Panc1 (cell line): Measurements from ENCODE around the gene SLC6A15. TPM values are rescaled to one million over a fixed set of nuclear protein-coding genes. Genes with fewer than 3 reads are reported as not detected.

Source experiments
- ATAC-seq: fragments of 200-7000 bp; cut with Tn5 transposase; 2 replicates; pipeline ENCODE4 v1.9.1; 2020; ENCODE audit warnings: mild to moderate bottlenecking, moderate library complexity
- BruUV-seq: library from RNA; stranded (reverse); fragments of 400-500 nt; replicated peaks from 2 replicates; lab custom pipeline; 2021; lab: Mats Ljungman, UMichigan
- CTCF ChIA-PET: fragments of 300-600 bp; sonication (Branson Sonifier 250); formaldehyde crosslinking; loops from one replicate; lab custom pipeline; 2022; ENCODE audit warnings: antibody characterized with exemption; lab: Charles Lee
- POLR2A ChIA-PET: fragments of 300-600 bp; sonication (Branson Sonifier 250); formaldehyde crosslinking; loops from one replicate; lab custom pipeline; 2022; ENCODE audit warnings: antibody characterized with exemption; lab: Charles Lee
- DNase-seq: peaks from one replicate; pipeline ENCODE4 v3.0.0-alpha.2; 2010; ENCODE audit warnings: low read depth, low spot score
- H3K27ac ChIP-seq: 2 replicates; pipeline ENCODE4 v1.5.1; 2011; ENCODE audit warnings: mild to moderate bottlenecking, low read length, inconsistent platforms
- H3K27me3 ChIP-seq: fragments of 200-500 bp; sonication (Bioruptor generic); 2 replicates; pipeline ENCODE4 v1.6.0; 2014; ENCODE audit warnings: low read length, inconsistent platforms; ENCODE audit not compliant: control insufficient read depth, insufficient read depth
- H3K36me3 ChIP-seq: fragments of 200-500 bp; sonication (Bioruptor generic); 2 replicates; pipeline ENCODE4 v1.5.1; 2014; ENCODE audit warnings: inconsistent platforms, mild to moderate bottlenecking, low read length, moderate library complexity; ENCODE audit not compliant: control insufficient read depth, insufficient read depth
- H3K4me1 ChIP-seq: 2 replicates; pipeline ENCODE4 v1.5.1; 2011; ENCODE audit warnings: inconsistent platforms, mild to moderate bottlenecking, low read length, moderate library complexity; ENCODE audit not compliant: control insufficient read depth, insufficient read depth
- H3K4me3 ChIP-seq, 2 experiments: 2 replicates each; pipeline ENCODE4 v1.5.1; 2011 to 2012; ENCODE audit warnings: low read depth in 2 of 2, low read length in 2 of 2, mild to moderate bottlenecking in 2 of 2, inconsistent platforms in 1 of 2, moderate library complexity in 1 of 2
- H3K9me3 ChIP-seq: fragments of 200-500 bp; sonication (Bioruptor generic); 2 replicates; pipeline ENCODE4 v1.5.1; 2014; ENCODE audit warnings: low read depth, mild to moderate bottlenecking, inconsistent platforms, low read length, moderate library complexity; ENCODE audit not compliant: control insufficient read depth, insufficient read depth
- POLR2AphosphoS5 ChIP-seq: IDR thresholded peaks from 2 replicates; pipeline ENCODE4 v1.6.1; 2012; ENCODE audit warnings: mild to moderate bottlenecking, low read depth, low read length, moderate library complexity
- SIN3A ChIP-seq: IDR thresholded peaks from 2 replicates; pipeline ENCODE4 v1.6.1; 2012; ENCODE audit warnings: low read depth, mild to moderate bottlenecking, low read length, moderate library complexity, borderline replicate concordance; ENCODE audit not compliant: insufficient read depth
- TCF7L2 ChIP-seq: IDR thresholded peaks from 2 replicates; pipeline ENCODE4 v1.6.1; 2011; ENCODE audit warnings: mild to moderate bottlenecking, low read depth, low read length, inconsistent platforms
- in situ Hi-C: cut with HindIII; loops from 2 replicates; pipeline ENCODE4 v1.10.0; 2016; ENCODE audit warnings: low sequenced_read_pairs, low pct_unique_long_range_greater_than_20kb
- intact Hi-C: fragments of 100-400 bp; cut with micrococcal nuclease; formaldehyde crosslinking; loops from one replicate; pipeline ENCODE4 v1.10.0; 2022; ENCODE audit not compliant: unreplicated experiment
- total RNA-seq: library from RNA; stranded (reverse); gene quantifications from one replicate; pipeline ENCODE4 v1.2.1, GENCODE V29; 2021; ENCODE audit not compliant: unreplicated experiment
- TF ChIP-seq, protein P1 (sequence below): fragments of 450-650 bp; IDR thresholded peaks from 2 replicates; pipeline ENCODE4 v1.5.1; 2017; ENCODE audit warnings: mild to moderate bottlenecking
- TF ChIP-seq, protein P2 (sequence below), 2 experiments: IDR thresholded peaks; 2 replicates each; pipeline ENCODE4 v1.6.1; 2011 to 2012; ENCODE audit warnings: low read depth in 2 of 2, control low read depth in 1 of 2, low read length in 1 of 2, mild to moderate bottlenecking in 1 of 2, moderate library complexity in 1 of 2; ENCODE audit not compliant: insufficient read depth in 1 of 2

The SLC6A15 gene
- total RNA-seq, 1 experiment from 2014 or later, result 0.36 TPM

DNA sequence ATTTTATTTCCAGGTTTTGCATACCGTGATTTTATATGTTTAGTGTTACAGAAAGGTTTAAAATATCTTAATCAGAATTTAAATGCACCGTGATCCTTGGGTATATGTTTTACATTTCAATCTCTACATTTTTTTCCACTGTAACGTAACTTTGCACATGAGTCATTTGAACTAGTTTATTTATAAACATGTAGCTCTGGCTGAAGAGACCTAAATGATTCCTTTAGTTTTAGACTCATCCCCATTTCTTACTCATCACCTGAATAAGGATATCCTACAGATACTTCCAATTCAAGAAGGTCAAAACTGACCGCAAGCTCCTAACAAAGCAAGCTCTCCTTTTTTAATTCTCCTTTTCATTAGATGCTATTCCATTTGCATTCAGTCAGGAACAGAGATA lies 42.7 kb upstream of the SLC6A15 start:
- no peak overlapping the region for H3K4me3 ChIP-seq
- H3K27me3 ChIP-seq, result no peaks in the 10 kb centered on the region
- intact Hi-C loops (no loop called here), in situ Hi-C loops (no loop called here)
- TF ChIP-seq, protein P1, sequence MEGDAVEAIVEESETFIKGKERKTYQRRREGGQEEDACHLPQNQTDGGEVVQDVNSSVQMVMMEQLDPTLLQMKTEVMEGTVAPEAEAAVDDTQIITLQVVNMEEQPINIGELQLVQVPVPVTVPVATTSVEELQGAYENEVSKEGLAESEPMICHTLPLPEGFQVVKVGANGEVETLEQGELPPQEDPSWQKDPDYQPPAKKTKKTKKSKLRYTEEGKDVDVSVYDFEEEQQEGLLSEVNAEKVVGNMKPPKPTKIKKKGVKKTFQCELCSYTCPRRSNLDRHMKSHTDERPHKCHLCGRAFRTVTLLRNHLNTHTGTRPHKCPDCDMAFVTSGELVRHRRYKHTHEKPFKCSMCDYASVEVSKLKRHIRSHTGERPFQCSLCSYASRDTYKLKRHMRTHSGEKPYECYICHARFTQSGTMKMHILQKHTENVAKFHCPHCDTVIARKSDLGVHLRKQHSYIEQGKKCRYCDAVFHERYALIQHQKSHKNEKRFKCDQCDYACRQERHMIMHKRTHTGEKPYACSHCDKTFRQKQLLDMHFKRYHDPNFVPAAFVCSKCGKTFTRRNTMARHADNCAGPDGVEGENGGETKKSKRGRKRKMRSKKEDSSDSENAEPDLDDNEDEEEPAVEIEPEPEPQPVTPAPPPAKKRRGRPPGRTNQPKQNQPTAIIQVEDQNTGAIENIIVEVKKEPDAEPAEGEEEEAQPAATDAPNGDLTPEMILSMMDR, result no peak
- TF ChIP-seq TCF7L2 (no peak), SIN3A (no peak), POLR2AphosphoS5 (no peak)
- TF ChIP-seq, protein P2, sequence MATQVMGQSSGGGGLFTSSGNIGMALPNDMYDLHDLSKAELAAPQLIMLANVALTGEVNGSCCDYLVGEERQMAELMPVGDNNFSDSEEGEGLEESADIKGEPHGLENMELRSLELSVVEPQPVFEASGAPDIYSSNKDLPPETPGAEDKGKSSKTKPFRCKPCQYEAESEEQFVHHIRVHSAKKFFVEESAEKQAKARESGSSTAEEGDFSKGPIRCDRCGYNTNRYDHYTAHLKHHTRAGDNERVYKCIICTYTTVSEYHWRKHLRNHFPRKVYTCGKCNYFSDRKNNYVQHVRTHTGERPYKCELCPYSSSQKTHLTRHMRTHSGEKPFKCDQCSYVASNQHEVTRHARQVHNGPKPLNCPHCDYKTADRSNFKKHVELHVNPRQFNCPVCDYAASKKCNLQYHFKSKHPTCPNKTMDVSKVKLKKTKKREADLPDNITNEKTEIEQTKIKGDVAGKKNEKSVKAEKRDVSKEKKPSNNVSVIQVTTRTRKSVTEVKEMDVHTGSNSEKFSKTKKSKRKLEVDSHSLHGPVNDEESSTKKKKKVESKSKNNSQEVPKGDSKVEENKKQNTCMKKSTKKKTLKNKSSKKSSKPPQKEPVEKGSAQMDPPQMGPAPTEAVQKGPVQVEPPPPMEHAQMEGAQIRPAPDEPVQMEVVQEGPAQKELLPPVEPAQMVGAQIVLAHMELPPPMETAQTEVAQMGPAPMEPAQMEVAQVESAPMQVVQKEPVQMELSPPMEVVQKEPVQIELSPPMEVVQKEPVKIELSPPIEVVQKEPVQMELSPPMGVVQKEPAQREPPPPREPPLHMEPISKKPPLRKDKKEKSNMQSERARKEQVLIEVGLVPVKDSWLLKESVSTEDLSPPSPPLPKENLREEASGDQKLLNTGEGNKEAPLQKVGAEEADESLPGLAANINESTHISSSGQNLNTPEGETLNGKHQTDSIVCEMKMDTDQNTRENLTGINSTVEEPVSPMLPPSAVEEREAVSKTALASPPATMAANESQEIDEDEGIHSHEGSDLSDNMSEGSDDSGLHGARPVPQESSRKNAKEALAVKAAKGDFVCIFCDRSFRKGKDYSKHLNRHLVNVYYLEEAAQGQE (IDR thresholded peaks at IDR 0.05; ENCODE audit: insufficient read depth in 1 of 2, low read depth in 2 of 2, low read length in 1 of 2), result no peak
- no peaks in the 10 kb centered on the region for H3K9me3 ChIP-seq
- CTCF ChIA-PET, result no interaction called here
- no TSS peak for BruUV-seq
- no peak for ATAC-seq
- no peak for DNase-seq
- POLR2A ChIA-PET, result no interaction called here
- no peak overlapping the region for H3K27ac ChIP-seq
- H3K36me3 ChIP-seq, result no peaks in the 10 kb centered on the region
- no peaks in the 10 kb centered on the region for H3K4me1 ChIP-seq

DNA sequence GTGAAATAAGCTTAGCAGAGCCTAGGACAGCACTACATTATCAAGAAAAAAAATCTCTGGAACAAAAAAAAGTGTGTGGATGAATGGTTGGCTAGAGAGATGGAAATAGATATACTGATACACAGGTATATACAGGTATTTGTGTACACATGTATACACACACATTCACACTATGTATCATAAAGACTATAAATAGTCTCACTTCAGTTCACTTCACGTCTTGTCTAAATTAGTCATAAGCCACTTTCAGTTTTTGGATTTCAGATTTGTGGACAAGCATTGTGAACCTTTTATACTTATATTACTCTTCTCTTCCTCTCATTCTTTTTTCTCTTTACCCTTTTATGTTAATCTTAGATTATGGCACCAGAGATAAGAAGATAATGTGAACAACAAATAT lies 41.8 kb upstream of the SLC6A15 start:
- no peaks in the 10 kb centered on the region for H3K36me3 ChIP-seq
- H3K4me3 ChIP-seq, result no peak overlapping the region
- ChIA-PET CTCF (no interaction called here), POLR2A (no interaction called here)
- H3K27ac ChIP-seq, result no peak overlapping the region
- no peaks in the 10 kb centered on the region for H3K4me1 ChIP-seq
- H3K27me3 ChIP-seq, result no peaks in the 10 kb centered on the region
- no TSS peak for BruUV-seq
- no peak for DNase-seq
- in situ Hi-C loops, result no loop called here
- no peaks in the 10 kb centered on the region for H3K9me3 ChIP-seq
- ATAC-seq, result no peak
- TF ChIP-seq, protein P1, result no peak
- TF ChIP-seq TCF7L2 (no peak), SIN3A (no peak), POLR2AphosphoS5 (no peak)
- TF ChIP-seq, protein P2 (IDR thresholded peaks at IDR 0.05; ENCODE audit: insufficient read depth in 1 of 2, low read depth in 2 of 2, low read length in 1 of 2), result no peak
- intact Hi-C loops, result no loop called here
